Measurements from ENCODE around the gene IMMT. TPM values are rescaled to one million over a fixed set of nuclear protein-coding genes. Genes with fewer than 3 reads are reported as not detected.
A peak's percentile ranks its signal among the peaks of the same experiment; 100 is the strongest.

The IMMT gene
- total RNA-seq, 1 experiment from 2014 or later: 88.7 TPM

DNA sequence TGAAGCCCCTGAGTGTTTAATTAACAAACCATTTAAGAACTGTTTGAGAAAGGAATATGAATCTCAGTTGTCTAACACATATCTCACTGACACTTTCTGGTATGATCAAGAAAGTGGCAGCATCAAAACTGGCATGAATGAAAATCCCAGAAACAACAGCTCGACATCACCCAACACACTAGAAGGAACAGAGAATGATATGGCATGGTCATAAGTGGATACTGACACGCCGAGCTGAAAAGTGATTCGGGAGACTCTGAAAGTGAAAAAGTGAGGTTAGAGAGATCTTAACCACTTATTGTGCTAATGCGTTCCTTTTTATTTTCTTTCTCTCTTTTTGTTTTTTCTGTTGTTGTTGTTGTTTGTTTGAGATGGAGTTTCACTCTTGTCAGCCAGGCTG lies 41.9 kb upstream of the IMMT start:
- intact Hi-C loops (cut with micrococcal nuclease; ENCODE audit: unreplicated experiment): no loop called here
- Mint-ChIP-seq H3K27ac (ENCODE audit: unreplicated experiment) (no peak overlapping the region), H3K36me3 (ENCODE audit: insufficient read depth, unreplicated experiment) (peaks cover 6% of the 10 kb centered on the region), H3K4me3 (ENCODE audit: low read depth, unreplicated experiment) (no peak overlapping the region), H3K9me3 (ENCODE audit: low read depth, unreplicated experiment) (no peaks in the 10 kb centered on the region), H3K4me1 (ENCODE audit: low read depth, unreplicated experiment) (peaks cover 8% of the 10 kb centered on the region), H3K27me3 (ENCODE audit: unreplicated experiment) (peaks cover 23% of the 10 kb centered on the region)
- no TSS peak for BruUV-seq (replicated peaks)
- CTCF ChIA-PET: interaction anchor here (0.7 kb wide), 1 partner anchor 28 kb away, joined by 3 read pairs; no protein-coding TSS in a partner anchor
- TF ChIP-seq, protein P1, sequence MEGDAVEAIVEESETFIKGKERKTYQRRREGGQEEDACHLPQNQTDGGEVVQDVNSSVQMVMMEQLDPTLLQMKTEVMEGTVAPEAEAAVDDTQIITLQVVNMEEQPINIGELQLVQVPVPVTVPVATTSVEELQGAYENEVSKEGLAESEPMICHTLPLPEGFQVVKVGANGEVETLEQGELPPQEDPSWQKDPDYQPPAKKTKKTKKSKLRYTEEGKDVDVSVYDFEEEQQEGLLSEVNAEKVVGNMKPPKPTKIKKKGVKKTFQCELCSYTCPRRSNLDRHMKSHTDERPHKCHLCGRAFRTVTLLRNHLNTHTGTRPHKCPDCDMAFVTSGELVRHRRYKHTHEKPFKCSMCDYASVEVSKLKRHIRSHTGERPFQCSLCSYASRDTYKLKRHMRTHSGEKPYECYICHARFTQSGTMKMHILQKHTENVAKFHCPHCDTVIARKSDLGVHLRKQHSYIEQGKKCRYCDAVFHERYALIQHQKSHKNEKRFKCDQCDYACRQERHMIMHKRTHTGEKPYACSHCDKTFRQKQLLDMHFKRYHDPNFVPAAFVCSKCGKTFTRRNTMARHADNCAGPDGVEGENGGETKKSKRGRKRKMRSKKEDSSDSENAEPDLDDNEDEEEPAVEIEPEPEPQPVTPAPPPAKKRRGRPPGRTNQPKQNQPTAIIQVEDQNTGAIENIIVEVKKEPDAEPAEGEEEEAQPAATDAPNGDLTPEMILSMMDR (IDR thresholded peaks at IDR 0.05; ENCODE audit: unreplicated experiment): no peak
- DNase-seq: no peak

DNA sequence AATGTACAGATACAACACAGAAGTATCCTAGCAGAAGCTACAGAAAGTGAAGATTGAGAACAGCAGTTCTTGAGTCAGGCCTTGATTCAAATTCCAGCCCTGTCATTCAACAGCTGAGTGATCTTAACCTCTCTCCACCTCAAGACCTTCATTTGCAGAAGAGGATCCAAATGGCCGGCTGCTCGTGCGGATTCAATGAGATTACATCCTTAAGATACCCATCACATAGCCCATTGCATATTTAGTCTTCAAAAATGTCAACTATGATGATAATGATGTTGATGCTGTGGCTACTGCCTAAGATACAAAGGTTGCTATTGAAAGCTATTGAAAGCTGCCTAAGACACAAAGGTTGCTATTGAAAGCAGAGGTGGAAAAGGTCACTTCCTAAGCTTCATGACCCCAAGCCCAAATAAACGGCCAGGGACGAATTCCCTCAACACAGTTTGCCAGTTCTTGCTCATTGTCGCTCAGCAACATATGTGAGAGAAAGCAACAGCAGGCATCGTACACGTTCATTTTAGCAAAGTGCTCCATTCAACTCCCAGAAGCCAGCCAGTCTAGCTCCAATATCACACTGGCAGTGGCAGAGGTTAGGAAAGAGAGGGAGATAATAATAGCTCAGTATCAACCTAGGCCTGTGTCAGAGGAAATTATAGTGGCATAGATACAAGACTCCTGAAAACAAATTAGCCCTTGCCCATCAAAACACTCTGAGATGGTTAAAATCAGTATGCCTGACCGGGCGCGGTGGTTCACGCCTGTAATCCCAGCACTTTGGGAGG lies 40.1 kb upstream of the IMMT start:
- DNase-seq: no peak
- CTCF ChIA-PET: no interaction called here
- H3K4me1 Mint-ChIP-seq (ENCODE audit: low read depth, unreplicated experiment): peaks cover 8% of the 10 kb centered on the region
- H3K27ac Mint-ChIP-seq (ENCODE audit: unreplicated experiment): no peak overlapping the region
- peaks cover 18% of the 10 kb centered on the region for H3K27me3 Mint-ChIP-seq (ENCODE audit: unreplicated experiment)
- no peak overlapping the region for H3K4me3 Mint-ChIP-seq (ENCODE audit: low read depth, unreplicated experiment)
- no TSS peak for BruUV-seq (replicated peaks)
- no peaks in the 10 kb centered on the region for H3K9me3 Mint-ChIP-seq (ENCODE audit: low read depth, unreplicated experiment)
- TF ChIP-seq, protein P1 (IDR thresholded peaks at IDR 0.05; ENCODE audit: unreplicated experiment): no peak
- H3K36me3 Mint-ChIP-seq (ENCODE audit: insufficient read depth, unreplicated experiment): peaks cover 6% of the 10 kb centered on the region
- intact Hi-C loops (cut with micrococcal nuclease; ENCODE audit: unreplicated experiment): no loop called here

DNA sequence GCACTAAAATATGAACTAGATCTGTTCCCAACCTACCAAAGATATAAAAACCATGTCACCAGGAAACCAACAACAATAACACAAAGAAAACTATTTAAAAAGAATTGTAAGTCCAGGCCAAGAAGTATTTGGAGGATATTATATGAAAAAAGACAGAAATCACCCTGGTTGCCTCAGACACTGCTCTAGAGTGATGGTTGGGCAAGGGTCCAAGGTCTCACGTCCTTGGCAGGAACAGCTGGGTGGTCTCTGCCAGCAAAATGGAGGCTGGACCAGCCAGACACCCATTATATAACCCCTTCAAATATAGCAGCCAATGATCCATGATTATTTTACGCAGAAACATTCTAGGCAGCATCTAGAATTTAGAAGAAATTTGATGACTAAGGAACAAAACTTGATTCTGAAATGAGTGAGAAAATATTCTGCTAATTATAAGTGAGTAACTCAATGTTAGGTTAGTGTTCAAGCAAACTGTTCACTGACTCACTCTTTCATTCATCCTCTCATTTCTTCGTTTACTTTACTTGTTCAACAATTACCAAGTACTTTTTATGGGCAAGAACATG lies 39.4 kb upstream of the IMMT start:
- peaks cover 18% of the 10 kb centered on the region for H3K27me3 Mint-ChIP-seq (ENCODE audit: unreplicated experiment)
- peaks cover 8% of the 10 kb centered on the region for H3K4me1 Mint-ChIP-seq (ENCODE audit: low read depth, unreplicated experiment)
- no peak for DNase-seq
- no peaks in the 10 kb centered on the region for H3K9me3 Mint-ChIP-seq (ENCODE audit: low read depth, unreplicated experiment)
- CTCF ChIA-PET: no interaction called here
- no TSS peak for BruUV-seq (replicated peaks)
- peaks cover 6% of the 10 kb centered on the region for H3K36me3 Mint-ChIP-seq (ENCODE audit: insufficient read depth, unreplicated experiment)
- H3K4me3 Mint-ChIP-seq (ENCODE audit: low read depth, unreplicated experiment): no peak overlapping the region
- no peak overlapping the region for H3K27ac Mint-ChIP-seq (ENCODE audit: unreplicated experiment)
- intact Hi-C loops (cut with micrococcal nuclease; ENCODE audit: unreplicated experiment): no loop called here
- TF ChIP-seq, protein P1 (IDR thresholded peaks at IDR 0.05; ENCODE audit: unreplicated experiment): no peak

DNA sequence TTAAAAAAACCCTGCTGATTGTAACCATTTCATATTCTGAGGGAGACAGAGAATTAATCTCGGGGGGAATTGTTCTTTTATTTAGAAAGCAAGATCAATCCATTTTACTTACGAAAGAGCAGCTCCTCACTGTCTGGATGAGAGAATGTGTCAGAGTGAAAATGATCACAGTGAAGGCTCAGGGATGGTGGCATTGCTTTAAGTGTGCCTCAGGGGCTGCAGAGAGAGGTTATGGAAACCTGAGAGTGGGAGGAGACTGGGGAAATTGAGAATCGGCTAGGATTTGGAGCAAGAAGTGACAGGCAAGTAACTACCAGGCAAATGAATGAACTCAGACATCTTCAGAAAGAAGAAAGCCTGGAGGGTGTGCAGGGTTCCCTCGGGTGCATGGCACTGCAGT lies 38.2 kb upstream of the IMMT start:
- no TSS peak for BruUV-seq (replicated peaks)
- intact Hi-C loops (cut with micrococcal nuclease; ENCODE audit: unreplicated experiment): no loop called here
- no peak for DNase-seq
- Mint-ChIP-seq H3K9me3 (ENCODE audit: low read depth, unreplicated experiment) (no peaks in the 10 kb centered on the region), H3K4me3 (ENCODE audit: low read depth, unreplicated experiment) (no peak overlapping the region), H3K27me3 (ENCODE audit: unreplicated experiment) (peaks cover 18% of the 10 kb centered on the region), H3K36me3 (ENCODE audit: insufficient read depth, unreplicated experiment) (peaks cover 6% of the 10 kb centered on the region), H3K4me1 (ENCODE audit: low read depth, unreplicated experiment) (peaks cover 8% of the 10 kb centered on the region), H3K27ac (ENCODE audit: unreplicated experiment) (peak overlapping the region; percentile 48)
- CTCF ChIA-PET: interaction anchor here (1.0 kb wide), 1 partner anchor 15 kb away, joined by 3 read pairs; no protein-coding TSS in a partner anchor
- TF ChIP-seq, protein P1 (IDR thresholded peaks at IDR 0.05; ENCODE audit: unreplicated experiment): no peak

All from Calu3 (cell line).